GM19455 (cell line): ENCODE results near the gene MAP3K4.

Experiments used
- ATAC-seq: cut with Tn5 transposase; IDR thresholded peaks from one replicate; pipeline ENCODE4 v1.9.1; 2021; ENCODE audit not compliant: unreplicated experiment

The MAP3K4 gene

DNA sequence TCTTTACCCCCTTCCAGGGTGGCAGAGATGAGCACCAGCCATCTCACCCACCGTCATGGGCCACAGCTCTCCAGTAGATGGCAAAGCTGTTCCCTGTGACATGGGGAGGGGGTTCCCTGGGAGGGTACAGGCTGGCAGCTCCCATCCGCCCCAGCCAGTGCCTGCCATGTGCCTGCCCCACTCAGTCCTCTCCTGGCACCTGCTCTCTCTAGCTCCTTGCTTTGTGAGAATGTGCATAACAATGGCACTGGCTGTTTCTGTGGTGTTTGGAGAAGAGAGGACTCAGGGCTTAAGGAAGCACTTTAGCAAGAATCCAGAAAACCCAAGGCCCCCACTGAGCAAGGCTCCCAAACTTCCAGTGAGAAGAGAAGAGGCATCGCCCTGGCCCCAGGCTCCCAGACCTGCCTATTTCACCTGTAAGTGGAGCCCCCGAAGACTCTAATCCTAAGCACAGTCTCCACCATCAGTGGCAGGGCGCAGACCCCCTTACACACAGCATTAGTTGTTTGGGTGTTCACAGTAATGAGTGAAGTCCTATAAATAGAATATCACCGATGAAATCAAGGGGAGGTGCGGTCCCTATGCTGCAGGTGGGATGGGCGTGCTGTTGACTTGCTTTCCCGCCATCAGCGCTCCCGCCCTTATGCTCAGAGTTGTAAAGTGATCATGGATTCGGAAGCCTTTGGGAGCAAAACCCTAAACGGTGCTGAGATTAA is 172.1 kb downstream of the MAP3K4 start:
- no peak for ATAC-seq

DNA sequence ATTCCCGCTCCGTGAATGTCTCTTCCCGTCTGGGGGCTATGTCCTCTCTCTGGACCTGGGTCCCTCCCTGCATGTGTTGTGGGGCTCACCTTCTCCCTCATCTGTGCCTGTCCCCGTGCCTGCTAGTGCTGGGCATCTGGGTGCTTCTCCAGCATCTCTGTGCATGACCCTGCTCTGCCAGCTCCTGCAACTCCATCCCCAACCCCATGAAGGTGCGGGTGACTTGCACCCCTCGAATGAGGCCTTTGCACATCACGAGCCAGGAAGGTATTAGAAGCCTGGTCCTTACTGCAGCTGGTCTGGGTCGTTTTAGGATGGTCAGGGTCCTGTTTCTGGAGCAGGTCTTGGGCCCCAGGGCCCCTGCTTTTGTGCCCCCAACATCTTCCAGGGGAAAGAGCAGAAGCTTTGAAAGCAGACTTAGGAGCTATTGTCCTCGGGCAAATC is 172.6 kb downstream of the MAP3K4 start:
- ATAC-seq: no peak

DNA sequence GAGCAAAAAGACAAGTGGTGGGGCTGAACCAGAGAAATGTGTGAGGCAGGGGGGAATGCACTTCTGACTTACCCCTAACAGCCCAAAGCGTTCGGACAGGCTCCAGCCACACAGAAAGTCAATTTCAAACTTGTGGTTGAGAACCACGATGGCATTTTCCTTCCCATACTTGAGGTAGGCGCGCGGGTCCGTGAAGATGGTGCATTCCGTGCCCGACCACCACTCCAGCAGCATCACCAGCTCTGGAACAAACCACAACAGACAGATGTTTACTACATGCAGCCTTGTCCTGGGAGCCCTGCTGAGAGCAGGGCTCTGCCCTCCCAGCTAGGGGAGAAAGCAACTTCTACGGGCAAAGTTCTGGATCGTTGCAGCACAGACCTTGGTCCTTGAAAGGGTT is 174.6 kb downstream of the MAP3K4 start:
- ATAC-seq: no peak

DNA sequence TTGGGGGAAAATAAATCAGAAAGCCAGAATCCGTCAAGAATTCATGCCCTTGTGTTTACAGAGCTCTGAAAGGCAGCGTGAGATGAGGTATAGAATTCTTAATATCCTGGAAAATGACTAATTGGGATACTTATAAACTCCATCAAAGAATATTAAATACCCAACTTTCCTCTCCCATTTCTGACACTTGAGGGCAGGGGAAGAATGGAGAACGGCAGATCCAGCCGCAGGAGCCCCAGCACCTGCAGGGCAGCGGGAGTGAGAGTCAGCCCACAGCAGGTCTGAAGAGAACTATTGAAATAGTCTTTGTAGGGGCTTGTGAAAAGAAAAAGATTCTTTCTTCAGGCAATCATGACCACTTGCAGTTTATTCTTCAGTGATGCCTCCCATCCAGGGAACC is 175.1 kb downstream of the MAP3K4 start:
- ATAC-seq: no peak
